ENCODE results near the gene OR51B4. TPM values are rescaled to one million over a fixed set of nuclear protein-coding genes. Genes with fewer than 3 reads are reported as not detected.
"Not testable (repeated sequence)": the region's sequence is repeated elsewhere in the genome, so short reads cannot be mapped to it uniquely, and the experiment has no call there.

The OR51B4 gene, protein sequence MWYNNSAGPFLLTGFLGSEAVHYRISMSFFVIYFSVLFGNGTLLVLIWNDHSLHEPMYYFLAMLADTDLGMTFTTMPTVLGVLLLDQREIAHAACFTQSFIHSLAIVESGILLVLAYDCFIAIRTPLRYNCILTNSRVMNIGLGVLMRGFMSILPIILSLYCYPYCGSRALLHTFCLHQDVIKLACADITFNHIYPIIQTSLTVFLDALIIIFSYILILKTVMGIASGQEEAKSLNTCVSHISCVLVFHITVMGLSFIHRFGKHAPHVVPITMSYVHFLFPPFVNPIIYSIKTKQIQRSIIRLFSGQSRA
- total RNA-seq = not detected
- 0 reads per million in 2 donors for total RNA-seq

DNA sequence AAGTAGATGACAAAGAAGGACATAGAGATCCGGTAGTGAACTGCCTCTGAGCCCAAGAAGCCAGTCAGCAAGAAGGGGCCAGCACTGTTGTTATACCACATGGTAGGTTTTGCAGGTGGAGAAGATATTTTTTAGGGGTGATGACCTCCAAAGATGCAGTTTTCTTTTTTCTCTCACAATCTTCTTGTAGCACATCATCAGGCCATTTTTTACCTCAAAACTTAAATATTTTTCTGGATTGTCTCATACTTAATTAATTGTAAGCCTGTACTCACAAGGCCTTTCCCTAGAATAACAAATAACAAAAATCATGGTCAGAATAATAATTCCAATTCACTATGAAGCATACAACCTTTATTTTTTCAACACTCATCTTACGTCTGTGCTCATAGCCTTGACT lies at the start of gene OR51B4:
OR51B4 (minus strand) TSS at position 101 of the 400 bp plus-strand sequence; CDS start at position 101, 0 bp downstream.
- Mint-ChIP-seq H3K4me3 (no peak within 1 kb of the TSS), H3K36me3 (ENCODE audit: low read depth) (no peaks in the 10 kb centered on the region), H3K27me3 (peaks cover 26% of the 10 kb centered on the region), H3K4me1 (no peaks in the 10 kb centered on the region), H3K27ac (no peak within 1 kb of the TSS)
- DNase-seq = no peak
- H3K9me3 ChIP-seq (ENCODE audit: control insufficient read depth, low read length, poor library complexity, severe bottlenecking) = no peaks in the 10 kb centered on the region
- no peak for ATAC-seq

DNA sequence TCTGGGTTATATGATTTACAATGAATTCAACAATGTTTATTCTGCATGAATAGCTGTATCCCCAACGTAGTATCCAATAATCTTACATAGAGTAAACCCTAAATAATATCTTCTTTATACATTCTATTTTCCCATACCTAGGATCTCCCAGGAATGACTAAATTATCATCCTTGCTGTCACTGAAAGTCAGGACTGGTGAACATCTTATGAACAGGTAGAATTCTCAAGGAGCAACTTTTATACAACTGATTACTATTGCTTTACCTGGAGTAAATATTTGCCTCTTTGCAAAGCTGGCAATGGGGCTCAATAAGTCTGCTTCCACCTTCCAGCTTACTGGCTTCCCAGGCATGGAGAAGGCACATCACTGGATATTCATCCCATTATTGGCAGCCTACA lies 49.5 kb upstream of the OR51B4 start, which contains the start of gene OR51B6:
OR51B6 (plus strand) TSS at position 301 of the 400 bp plus-strand sequence; CDS start at position 301, 0 bp downstream.
- H3K27me3 Mint-ChIP-seq = peaks cover 7% of the 10 kb centered on the region
- H3K4me3 Mint-ChIP-seq = no peak within 1 kb of the TSS
- no peaks in the 10 kb centered on the region for H3K36me3 Mint-ChIP-seq (ENCODE audit: low read depth)
- DNase-seq (no peak), ATAC-seq (no peak)
- H3K9me3 ChIP-seq (ENCODE audit: control insufficient read depth, low read length, poor library complexity, severe bottlenecking) = no peaks in the 10 kb centered on the region
- no peak within 1 kb of the TSS for H3K27ac Mint-ChIP-seq
- no peaks in the 10 kb centered on the region for H3K4me1 Mint-ChIP-seq

DNA sequence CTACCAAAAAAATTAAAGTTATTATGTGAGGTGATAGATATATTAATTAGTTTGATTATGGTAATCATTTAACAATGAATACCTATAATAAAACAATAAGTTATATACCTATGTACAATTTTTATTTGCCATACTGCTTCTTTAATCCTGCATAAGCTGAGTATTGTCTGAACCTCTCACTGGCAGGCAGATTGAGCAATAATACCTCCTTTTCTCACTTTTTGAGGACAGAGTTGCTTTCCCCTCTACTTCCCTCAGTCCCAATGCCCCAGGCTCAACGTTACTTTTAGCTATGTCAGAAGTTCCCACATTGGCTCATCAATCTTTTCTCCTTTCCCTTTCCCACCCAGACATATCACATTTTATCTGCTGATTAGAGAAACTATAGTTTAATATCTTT lies 47.8 kb upstream of the OR51B4 start:
- Mint-ChIP-seq H3K27ac (no peak overlapping the region), H3K4me1 (no peaks in the 10 kb centered on the region), H3K4me3 (no peak overlapping the region), H3K36me3 (ENCODE audit: low read depth) (no peaks in the 10 kb centered on the region), H3K27me3 (peaks cover 7% of the 10 kb centered on the region)
- H3K9me3 ChIP-seq (ENCODE audit: control insufficient read depth, low read length, poor library complexity, severe bottlenecking) = no peaks in the 10 kb centered on the region
- no peak for ATAC-seq
- DNase-seq = no peak

DNA sequence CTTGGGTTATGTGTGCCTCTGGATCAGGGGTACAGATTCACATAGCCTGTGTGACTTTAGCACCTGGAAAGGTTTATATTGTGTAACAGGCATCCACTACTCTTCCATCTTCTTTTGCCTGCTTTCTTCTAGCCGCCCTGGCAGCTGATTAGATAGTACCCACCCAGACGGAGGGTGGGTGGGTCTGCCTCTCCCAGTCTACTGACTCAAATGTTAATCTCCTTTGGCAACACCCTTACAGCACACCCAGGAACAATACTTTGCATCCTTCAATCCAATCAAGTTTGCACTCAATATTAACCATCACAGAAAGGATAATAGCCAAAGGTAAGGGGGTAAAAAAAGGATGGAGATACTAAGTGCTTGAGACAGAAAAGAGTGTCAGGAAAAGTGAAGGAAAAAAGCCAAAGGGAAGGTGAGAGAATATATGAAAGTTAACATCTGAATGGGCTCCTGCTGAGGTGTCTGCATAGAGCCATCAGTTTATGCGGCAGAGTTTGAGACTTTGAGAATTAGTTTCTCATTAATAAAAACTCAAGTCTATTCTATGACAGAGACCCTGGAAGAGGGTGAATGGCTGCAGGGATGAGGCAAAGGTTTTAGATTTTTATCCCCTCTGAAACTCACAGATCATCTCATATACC lies 46.9 kb upstream of the OR51B4 start:
- Mint-ChIP-seq H3K27ac (no peak overlapping the region), H3K4me3 (no peak overlapping the region), H3K36me3 (ENCODE audit: low read depth) (no peaks in the 10 kb centered on the region), H3K27me3 (peaks cover 7% of the 10 kb centered on the region), H3K4me1 (no peaks in the 10 kb centered on the region)
- DNase-seq (no peak), ATAC-seq (no peak)
- no peaks in the 10 kb centered on the region for H3K9me3 ChIP-seq (ENCODE audit: control insufficient read depth, low read length, poor library complexity, severe bottlenecking)

DNA sequence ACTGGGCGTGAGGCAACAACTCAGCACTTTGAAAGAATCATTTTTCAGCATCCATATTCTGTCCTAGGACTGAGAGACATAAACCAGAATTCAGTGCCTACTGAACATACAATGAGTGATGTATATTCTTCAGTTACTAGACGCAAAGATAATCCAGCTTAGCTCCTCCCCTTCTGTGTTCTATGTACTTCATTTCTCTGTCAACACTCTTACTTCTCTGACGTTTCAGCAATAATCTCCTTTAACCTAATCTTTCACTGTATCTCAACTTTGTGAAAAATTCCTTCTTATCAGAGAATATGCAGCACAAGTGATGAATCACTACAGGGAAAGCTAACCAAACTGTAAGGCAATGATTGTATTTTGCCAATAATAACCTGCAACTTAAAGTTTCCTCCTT lies 44.1 kb upstream of the OR51B4 start:
- Mint-ChIP-seq H3K27ac (no peak overlapping the region), H3K4me1 (no peaks in the 10 kb centered on the region)
- ATAC-seq = no peak

DNA sequence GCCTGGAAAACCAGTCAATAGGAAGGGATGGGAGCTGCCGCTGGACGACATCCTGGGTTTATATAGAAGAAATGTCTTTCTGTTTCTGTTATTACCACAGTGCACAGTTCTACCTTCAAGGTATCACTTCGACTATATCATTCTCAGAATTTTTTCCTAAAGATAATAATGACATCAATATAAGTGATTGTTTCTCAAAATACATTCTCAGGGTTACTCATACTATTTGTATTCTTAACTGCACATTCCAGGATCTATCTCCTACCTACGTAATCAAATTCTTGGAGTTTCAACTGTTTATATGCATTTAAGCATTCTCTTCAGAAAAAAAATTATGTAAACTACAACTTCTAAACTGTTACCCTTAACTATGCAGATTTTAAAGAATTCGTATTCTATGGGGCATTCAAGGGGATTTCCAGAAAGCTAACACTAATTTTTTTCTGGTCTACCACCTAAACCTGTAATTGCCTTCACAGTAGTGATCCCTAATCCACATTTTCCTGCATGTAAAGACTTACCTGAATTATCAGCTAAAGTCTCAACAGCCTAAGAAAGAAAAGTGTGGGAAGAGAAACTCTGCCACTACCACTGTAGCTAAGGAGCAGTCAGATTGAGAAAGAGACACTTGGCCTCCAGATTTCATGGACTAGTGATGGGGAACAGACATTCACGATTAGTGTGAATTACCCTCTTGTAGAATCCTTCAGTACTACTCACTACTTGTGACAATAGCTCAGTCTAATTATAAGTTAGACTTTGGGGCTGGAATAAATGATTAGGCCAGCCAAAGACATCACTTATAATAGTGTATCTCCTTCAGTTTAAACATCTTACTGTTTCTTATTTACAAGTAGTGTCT lies 42.0 kb upstream of the OR51B4 start, which contains the start of gene OR51B5:
OR51B5 (minus strand) TSS at position 51 of the 862 bp plus-strand sequence; CDS start at position 51, 0 bp downstream.
- Mint-ChIP-seq H3K27me3 (peaks cover 19% of the 10 kb centered on the region), H3K27ac (no peak within 1 kb of the TSS), H3K4me1 (no peaks in the 10 kb centered on the region), H3K4me3 (no peak within 1 kb of the TSS), H3K36me3 (ENCODE audit: low read depth) (no peaks in the 10 kb centered on the region)
- DNase-seq = no peak
- no peaks in the 10 kb centered on the region for H3K9me3 ChIP-seq (ENCODE audit: control insufficient read depth, low read length, poor library complexity, severe bottlenecking)
- ATAC-seq = no peak

More for the DNA sequence above, 44.1 kb upstream of the OR51B4 start:
- no peaks in the 10 kb centered on the region for H3K36me3 Mint-ChIP-seq (ENCODE audit: low read depth)
- no peaks in the 10 kb centered on the region for H3K9me3 ChIP-seq (ENCODE audit: control insufficient read depth, low read length, poor library complexity, severe bottlenecking)
- H3K4me3 Mint-ChIP-seq = no peak overlapping the region
- no peak for DNase-seq
- H3K27me3 Mint-ChIP-seq = peaks cover 11% of the 10 kb centered on the region

DNA sequence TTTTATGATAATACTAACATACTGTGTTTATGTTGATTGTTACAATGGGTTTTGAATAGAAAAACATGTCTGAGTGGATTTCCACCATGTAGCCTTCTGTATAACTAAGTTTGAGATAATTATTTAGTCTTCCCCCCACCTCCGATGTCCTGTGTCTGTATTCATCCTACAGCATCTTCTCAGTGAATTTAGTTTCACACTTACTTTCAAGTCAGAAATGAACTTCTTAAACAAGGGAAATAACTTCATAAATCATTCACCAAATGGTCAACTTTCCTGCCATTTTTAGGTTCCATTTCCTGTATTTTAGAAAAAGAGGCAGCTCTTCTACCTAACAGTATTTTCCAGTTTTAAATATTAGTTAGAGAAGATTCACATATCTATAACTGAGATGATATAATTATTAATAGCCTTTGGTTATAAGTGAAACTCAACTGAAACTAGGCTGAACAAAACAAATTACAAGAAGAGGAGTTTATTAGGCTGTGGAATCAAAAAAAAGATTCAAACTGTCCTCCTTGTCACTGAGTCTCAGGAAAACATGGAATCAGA lies 38.1 kb upstream of the OR51B4 start:
- no peak overlapping the region for H3K27ac Mint-ChIP-seq
- no peaks in the 10 kb centered on the region for H3K4me1 Mint-ChIP-seq
- ATAC-seq (no peak), DNase-seq (no peak)
- no peak overlapping the region for H3K4me3 Mint-ChIP-seq
- H3K9me3 ChIP-seq (ENCODE audit: control insufficient read depth, low read length, poor library complexity, severe bottlenecking) = no peaks in the 10 kb centered on the region
- peaks cover 21% of the 10 kb centered on the region for H3K27me3 Mint-ChIP-seq
- no peaks in the 10 kb centered on the region for H3K36me3 Mint-ChIP-seq (ENCODE audit: low read depth)

DNA sequence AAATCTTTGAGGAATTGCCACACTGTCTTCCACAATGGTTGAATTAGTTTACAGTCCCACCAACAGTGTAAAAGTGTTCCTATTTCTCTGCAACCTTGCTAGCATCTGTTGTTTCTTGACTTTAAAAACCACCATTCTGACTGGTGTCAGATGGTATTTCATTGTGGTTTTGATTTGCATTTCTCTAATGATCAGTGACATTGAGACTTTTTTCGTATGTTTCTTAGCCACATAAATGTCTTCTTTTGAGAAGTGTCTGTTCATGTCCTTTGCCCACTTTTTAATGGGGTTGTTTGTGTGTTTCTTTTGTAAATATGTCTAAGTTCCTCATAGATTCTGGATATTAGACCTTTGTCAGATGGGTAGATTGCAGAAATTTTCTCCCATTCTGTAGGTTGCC lies 35.5 kb upstream of the OR51B4 start:
- H3K27ac Mint-ChIP-seq; H3K4me1 Mint-ChIP-seq; H3K9me3 ChIP-seq (ENCODE audit: control insufficient read depth, low read length, poor library complexity, severe bottlenecking); ATAC-seq; H3K4me3 Mint-ChIP-seq; DNase-seq; H3K36me3 Mint-ChIP-seq (ENCODE audit: low read depth): not testable (repeated sequence)
- H3K27me3 Mint-ChIP-seq = peaks cover 21% of the 10 kb centered on the region

DNA sequence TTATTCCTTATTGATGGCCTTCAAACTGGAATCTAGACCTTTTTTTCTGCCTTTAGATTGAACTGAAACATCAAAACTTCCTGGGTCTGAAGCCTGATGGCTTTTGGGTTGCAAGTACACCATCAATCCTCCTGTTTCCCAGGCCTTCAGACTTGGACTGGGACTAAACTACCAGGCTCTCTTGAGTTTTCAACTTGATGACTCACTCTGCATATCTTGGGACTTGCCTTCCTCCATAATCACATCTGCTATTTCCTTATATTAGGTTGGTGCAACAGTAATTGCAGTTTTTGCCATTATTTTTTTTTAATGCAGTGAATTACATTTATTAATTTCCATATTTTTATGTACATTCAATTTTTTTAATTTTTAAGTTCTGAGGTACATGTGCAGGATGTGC lies 34.6 kb upstream of the OR51B4 start:
- H3K27me3 Mint-ChIP-seq = peaks cover 21% of the 10 kb centered on the region

DNA sequence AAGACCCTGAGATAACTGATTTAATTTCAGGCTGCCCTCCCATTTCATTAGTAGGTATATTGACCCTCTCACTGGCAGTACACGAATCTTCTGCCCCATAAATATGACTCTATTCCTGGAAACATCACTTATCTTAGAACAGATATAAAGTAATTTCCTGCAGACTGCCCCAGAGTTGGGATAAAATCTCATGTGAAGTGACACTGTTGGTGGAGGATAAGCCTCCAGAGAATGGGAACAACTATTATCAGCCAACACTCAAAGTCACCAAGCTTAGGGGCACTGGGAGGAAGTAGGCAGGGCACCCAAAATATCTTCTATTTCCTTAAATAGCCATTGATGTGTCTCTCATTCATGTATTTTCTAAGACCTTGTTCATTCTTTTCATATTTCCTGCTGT lies 33.4 kb upstream of the OR51B4 start:
- no peak for DNase-seq
- H3K27ac Mint-ChIP-seq = no peak overlapping the region

More for the DNA sequence above, 34.6 kb upstream of the OR51B4 start:
- no peak overlapping the region for H3K27ac Mint-ChIP-seq
- DNase-seq = no peak
- no peak overlapping the region for H3K4me3 Mint-ChIP-seq
- no peaks in the 10 kb centered on the region for H3K4me1 Mint-ChIP-seq
- no peak for ATAC-seq
- no peaks in the 10 kb centered on the region for H3K36me3 Mint-ChIP-seq (ENCODE audit: low read depth)
- no peaks in the 10 kb centered on the region for H3K9me3 ChIP-seq (ENCODE audit: control insufficient read depth, low read length, poor library complexity, severe bottlenecking)

DNA sequence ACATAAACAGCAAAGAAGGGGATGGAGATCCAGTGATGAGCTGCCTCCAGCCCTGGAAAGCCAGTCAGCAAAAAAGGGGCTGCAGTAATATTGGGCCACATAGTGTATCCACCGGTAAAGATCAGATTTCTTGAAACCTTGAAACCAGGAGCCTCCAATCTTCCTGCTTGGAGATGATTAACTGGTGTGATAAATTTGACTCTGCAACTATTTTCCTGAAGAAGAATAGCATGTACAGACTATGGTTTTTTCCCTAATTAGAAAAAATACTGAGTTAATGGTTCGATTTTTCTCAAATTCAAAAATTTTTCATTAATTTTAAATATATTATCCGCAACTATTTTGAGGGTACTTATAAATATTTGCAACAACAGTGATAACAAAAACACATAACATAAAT lies 22.5 kb upstream of the OR51B4 start, which contains the start of gene OR51B2:
OR51B2 (minus strand) TSS at position 101 of the 400 bp plus-strand sequence; CDS start at position 101, 0 bp downstream.
- no peak for DNase-seq
- Mint-ChIP-seq H3K4me1 (no peaks in the 10 kb centered on the region), H3K4me3 (no peak within 1 kb of the TSS), H3K27me3 (peaks cover 5% of the 10 kb centered on the region), H3K27ac (no peak within 1 kb of the TSS), H3K36me3 (ENCODE audit: low read depth) (no peaks in the 10 kb centered on the region)
- H3K9me3 ChIP-seq (ENCODE audit: control insufficient read depth, low read length, poor library complexity, severe bottlenecking) = no peaks in the 10 kb centered on the region
- ATAC-seq = no peak

More for the DNA sequence above, 33.4 kb upstream of the OR51B4 start:
- H3K4me3 Mint-ChIP-seq = no peak overlapping the region
- no peaks in the 10 kb centered on the region for H3K4me1 Mint-ChIP-seq
- H3K9me3 ChIP-seq (ENCODE audit: control insufficient read depth, low read length, poor library complexity, severe bottlenecking) = no peaks in the 10 kb centered on the region
- H3K27me3 Mint-ChIP-seq = peaks cover 23% of the 10 kb centered on the region
- no peak for ATAC-seq
- H3K36me3 Mint-ChIP-seq (ENCODE audit: low read depth) = no peaks in the 10 kb centered on the region

DNA sequence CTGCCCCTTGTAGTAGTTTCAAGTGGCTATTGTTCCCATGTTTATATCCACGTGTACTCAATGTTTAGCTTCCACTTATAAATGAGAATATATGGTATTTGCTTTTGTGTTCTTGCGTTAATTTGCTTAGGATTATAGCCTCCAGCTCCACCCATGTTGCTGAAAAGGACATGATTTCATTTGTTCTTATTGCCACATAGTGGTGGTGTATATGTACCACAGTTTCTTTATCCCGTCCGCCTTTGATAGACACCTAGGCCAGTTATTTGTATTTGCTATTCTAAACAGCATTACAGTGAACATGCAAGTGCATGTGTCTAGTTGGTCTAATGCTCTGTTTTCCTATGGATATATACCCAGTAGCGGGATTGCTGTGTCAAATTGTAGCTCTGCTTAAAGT lies 15.5 kb upstream of the OR51B4 start:
- H3K36me3 Mint-ChIP-seq (ENCODE audit: low read depth) = no peaks in the 10 kb centered on the region
- no peaks in the 10 kb centered on the region for H3K4me1 Mint-ChIP-seq
- no peaks in the 10 kb centered on the region for H3K9me3 ChIP-seq (ENCODE audit: control insufficient read depth, low read length, poor library complexity, severe bottlenecking)
- DNase-seq (no peak), ATAC-seq (no peak)
- no peak overlapping the region for H3K4me3 Mint-ChIP-seq
- H3K27me3 Mint-ChIP-seq = no peaks in the 10 kb centered on the region
- no peak overlapping the region for H3K27ac Mint-ChIP-seq

Measured in T-helper 17 cell (primary cell).